DMS114 treated with DMSO at 0.1 percent for 48 hours (cell line): Measurements from ENCODE around the gene EPHB2.

Experiments used
- DNase-seq: peaks from one replicate; lab custom pipeline; 2025; ENCODE audit not compliant: unreplicated experiment; lab: John Stamatoyannopoulos, UW

Gene EPHB2

DNA sequence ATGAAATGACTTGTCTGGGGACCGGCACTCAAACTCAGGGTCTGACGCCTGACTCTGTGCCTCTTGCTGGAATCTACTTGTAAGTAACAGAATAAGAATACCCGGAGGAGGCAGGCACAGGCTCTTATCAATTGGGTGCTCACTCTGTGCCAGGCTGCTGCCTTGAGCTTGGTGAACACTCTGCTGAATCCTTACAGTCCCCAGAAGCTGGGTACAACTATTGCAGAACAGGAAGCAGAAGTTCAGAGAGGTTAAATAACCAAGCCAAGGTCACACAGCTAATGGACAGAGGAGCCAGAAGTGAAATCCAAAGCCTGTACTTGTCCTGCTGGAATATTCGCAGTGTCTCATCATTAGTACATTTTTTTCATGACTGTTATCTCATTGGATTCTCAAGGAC lies 86.0 kb downstream of the EPHB2 start:
- no peak for DNase-seq

DNA sequence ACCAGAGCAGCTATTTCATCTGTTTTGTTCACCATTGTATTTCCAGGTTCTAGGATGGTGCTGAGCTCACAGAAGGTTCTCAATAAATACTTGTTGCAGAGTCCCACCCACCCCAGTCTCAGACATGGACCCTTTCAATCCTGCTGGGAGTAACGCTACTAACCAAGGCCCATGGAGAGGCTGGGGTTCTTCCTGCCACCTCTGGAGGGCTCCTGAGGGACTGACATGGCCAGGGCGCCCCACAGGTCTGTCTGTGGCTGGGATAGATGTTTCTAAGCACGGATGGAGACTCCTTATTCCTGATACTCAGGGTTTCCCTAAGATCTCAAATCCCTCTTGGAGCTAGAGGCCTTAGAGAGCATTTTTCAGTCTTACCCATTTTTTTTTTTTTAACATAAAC lies 87.4 kb downstream of the EPHB2 start:
- DNase-seq: no peak

DNA sequence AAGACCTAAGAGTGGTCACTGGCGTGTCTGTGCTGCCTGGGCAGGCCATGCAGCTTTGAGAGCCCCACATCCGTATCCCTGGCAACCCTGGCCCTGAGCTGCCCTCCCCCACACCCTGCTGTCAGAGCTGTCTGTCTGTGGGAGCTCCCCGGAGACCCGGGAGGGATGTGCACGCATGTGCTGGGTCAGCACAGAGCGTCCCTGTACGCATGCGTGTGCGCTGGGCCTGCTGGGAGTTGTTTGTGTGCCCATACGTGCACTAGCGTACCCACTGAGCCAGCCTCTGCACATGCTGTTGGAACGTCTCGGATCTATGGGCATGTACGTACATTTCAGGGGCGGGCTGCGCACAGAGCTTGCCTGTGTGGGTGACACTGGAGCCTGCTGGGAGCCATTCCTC lies 89.3 kb downstream of the EPHB2 start:
- DNase-seq: no peak

DNA sequence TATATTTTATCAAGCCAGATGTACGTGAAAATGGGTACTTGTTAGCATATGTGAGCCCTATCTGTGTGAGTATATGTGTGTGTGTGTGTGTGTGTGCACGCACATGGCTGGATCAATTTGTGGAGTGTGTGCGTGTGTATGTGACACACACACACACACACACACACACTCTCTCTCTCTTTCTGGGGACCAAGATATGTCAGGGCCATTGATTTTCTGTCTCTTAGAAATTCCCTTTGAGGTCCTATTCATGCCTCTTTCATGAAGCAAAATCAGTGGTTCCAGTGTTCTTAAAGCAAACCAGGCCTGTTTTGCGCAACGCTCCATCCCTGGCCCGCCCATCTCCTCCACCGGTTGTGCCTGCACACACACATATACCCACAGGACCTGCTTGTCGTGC lies 90.0 kb downstream of the EPHB2 start:
- DNase-seq: no peak

DNA sequence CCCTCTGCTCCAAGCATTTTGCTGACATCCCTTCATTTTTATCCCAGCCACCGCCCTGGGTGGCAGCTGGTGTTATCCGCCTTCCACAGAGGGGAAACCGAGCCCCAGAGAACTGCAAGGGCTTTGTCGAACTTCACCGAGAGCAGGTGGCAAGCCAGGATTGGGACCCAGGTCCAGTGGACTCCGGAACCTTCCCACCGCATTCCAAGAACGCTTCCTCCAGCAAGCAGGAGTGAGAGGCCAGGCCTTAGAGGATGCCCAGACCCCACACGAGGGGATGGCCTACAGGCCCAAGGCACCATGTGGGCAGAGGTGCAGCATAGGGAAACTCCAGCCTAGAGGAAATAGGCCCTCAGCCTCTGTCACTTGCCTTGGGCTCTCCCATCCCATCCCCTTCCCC lies 90.7 kb downstream of the EPHB2 start:
- no peak for DNase-seq

DNA sequence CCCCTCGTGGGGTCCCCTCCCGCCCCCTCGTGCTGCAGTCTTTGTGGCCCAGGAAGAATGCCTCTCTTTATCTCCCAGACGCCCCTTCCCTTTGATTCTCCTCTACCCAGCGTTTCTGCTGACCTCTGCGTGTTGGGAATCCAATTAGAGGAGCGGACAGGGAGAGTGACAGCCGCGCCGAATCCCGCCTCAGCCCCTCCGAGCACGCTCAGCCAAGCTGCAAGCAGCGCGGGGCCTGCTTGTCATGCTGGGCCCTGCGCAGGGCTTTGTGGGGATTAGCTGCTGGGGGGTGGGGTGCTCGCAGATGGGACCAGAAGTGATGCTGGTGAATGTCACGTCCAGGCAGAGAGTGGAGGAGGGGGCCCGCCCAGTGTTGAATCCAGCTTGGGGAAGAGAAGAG lies 91.1 kb downstream of the EPHB2 start:
- no peak for DNase-seq

DNA sequence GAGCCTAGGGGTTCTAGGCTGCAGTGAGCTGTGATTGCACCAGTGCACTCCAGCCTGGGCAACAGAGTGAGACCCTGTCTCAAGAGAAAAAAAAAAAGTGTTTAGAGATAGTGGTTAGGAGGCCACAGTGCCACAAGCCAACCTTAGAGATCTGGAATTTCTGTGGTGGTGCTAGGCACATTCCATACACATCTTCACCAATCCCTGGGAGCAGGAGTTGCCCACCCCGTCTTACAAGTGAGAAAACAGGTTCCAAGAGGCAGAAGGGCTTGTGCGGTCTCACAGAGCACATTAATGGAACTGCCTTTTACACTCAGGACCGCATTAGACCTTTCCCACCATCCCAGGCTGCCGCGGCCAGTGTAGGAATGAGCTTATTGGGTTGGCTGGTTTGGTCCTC lies 93.2 kb downstream of the EPHB2 start:
- DNase-seq: no peak

DNA sequence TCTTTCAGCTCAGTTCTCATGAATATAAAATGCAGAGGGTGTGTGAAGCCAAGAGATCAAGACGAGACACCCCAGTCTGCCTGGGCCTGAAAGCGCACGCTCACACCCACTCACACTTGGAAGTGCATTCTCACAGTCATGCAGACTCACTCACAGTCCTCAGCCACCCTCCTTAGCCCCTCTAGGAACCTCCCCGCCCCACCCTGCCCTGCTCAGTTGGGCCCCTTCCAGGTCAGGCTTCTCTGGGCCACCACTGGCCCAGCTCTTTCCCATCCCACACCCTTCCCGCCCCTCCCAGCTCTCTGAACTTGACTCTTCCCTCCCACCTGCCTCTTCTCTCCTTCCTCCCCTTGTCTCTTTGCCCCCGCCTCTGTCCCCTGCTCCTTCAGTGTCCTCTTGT lies 93.8 kb downstream of the EPHB2 start:
- DNase-seq: no peak

DNA sequence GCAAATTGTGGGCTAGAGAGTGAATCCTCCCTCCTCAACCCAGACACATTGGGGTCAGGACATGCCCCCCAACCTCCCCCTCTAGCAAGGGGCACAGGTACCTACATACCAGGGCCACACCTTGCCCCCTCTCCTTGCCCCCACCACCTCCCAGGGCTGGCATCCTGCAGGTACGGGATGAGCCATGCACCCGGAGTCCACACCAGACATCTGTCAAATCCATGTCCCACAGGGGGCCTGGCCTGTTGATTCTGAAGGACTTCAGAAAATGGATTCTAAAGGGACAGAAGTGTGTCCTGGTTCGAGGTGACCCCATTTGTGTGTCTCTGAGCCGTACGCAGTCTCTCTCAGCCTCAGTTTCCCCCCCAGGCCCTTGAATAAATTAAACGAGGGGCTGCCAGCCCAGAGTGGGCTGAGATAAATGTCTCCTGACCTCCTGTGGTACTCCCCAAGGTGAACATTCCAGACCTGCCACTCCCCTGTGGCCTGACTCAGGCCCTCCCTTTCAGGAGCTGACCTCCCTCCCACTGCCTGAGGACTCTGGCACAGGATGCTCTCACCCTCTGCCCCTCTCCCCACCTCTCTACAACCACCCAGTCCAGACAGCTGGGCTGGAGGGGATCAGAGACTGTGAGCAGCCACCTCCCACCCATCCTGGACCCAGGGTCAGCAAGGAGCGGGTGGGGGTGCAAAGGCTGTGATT lies 94.5 kb downstream of the EPHB2 start:
- no peak for DNase-seq

DNA sequence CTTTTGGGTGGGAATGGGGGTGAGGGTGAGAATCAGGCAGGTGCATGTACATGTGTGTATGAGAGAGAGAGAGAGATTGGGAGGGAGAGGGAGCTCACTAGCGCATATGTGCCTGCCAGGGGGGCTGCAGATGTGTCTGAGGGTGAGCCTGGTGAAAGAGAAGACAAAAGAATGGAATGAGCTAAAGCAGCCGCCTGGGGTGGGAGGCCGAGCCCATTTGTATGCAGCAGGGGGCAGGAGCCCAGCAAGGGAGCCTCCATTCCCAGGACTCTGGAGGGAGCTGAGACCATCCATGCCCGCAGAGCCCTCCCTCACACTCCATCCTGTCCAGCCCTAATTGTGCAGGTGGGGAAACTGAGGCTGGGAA lies 95.0 kb downstream of the EPHB2 start:
- DNase-seq: no peak

DNA sequence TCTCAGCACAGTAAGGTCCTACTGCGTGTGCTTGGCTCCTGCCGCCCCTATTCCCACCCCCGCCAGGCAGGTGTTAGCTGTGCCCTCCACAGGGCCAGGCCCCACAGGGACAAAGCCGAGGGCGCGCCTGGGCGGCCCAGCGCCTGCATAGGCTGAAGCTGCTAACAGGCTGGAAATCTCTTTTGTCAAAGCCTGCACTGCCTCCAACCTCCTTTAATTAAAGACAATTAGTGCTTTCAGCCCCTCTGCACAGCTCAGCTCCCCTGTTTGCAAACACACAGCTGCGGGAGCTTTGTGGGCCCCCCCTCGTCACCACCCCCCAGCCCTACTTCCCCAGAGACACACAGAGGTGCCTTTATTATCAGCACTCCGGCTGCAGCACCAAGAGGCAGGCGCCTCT lies 95.9 kb downstream of the EPHB2 start:
- no peak for DNase-seq

DNA sequence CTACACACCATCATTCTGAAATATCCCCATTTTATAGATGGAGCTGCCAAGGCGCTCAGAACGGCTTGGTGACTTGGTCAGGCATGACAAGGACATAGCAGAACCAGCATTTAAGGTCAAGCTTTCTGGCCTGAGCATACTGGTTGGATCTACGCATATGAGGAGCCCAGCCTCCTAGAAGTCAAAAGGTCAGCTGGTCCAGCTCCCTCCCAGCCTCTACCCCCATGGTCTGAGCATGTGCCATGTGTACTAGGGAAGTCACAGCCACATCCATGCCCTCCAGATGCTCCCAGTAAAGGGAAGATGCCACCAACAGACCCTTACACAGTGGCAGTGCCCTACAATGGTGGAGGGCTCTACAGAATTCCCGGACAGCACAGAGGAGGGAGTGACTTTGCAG lies 96.7 kb downstream of the EPHB2 start:
- DNase-seq: no peak

DNA sequence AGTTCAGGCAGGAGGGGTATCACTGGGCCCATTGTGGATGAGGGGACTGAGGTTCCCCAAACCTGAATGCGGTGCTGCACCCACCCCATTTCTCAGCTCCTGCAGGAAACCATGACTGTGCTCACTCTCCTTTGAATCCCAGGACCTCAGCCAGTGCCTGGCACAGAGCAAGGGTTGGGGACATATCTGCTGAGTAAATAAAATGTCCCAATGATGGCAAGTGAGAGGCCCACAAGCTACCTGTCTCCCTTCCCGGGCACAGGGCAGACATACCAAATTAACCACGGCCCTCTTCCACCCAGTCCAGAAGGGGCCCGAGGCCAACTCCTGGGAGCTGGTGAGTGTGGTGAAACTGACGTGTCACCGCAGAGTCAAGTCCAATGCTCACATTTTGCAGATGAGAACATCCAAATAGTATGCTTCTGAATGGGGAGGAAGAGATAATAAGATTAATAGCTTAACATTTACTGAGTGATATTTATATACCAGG lies 97.6 kb downstream of the EPHB2 start:
- DNase-seq: no peak

DNA sequence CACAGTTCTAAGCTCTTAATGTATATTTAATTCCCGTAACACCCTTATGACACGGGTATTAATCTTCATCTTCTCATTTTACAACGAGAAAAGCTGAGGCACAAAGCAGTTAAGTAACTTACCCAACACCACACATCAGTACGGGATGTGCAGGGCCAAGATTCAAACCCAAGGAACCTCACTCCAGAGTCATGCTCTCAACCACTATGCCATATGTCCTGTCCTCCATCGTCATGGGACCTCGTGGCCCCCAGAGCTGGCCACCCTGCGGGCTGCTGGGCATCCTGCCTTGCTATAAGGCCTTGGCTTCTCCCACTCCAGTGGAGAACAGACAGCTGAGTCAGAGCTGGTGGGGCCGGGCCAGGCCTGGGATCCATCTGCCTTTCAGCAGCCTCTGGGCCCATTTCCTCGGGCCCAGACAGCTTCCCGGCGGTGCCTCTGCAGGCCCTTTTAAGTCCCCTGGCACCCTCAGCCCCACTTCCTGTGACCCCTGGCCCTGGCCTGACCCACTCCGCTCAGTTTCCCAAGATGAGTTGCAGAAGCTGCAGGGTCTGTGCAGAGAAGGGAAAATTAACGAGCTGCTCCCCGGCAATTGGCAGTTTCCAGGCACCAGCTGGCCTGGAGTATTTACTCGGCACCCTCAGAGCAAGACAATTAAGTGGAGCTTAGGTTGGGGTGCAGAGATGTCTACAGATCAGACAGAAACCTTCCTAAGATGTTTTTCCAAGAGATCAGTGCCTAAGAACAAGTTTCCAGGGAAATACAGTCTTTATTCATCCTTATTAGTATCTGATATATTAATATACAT lies 98.2 kb downstream of the EPHB2 start:
- no peak for DNase-seq

DNA sequence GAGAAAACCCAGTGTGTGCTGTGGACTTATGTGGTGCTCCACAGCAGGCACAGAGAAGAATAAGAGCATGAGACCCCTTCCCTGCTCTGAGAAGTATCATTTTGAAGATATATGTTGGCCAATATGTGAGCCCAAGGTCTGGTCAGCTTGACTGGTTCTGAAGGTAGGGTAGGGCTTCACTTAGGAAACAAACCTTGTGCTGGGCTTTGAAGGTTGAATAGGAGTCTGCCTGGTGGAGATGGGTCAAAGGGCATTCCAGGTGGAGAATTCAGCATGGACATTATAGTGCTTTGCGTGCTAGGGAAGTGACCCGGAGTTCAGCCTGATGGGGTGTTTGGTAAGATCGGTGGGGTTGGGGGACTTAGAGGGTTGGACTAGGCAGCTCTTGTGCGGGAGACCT lies 99.1 kb downstream of the EPHB2 start:
- DNase-seq: no peak

DNA sequence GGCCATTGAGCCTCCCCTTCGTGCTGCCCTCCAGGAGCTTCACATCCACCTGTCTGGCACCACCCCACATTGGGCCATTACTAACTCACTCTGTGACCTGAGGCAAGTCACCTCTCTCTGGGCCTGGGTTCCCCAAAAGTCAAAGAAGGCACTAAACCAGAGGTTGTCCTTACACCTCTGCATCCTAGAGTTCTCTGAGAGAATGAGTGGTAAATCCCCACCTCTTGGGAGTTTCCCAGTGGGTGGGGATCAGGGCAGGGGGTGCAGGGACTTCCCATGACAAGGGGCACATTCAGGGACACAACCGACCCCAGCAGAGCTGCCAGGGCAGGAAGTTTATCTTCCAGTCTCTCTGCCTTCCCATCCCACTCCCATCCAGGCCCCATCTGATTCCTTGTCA lies 99.7 kb downstream of the EPHB2 start:
- no peak for DNase-seq

DNA sequence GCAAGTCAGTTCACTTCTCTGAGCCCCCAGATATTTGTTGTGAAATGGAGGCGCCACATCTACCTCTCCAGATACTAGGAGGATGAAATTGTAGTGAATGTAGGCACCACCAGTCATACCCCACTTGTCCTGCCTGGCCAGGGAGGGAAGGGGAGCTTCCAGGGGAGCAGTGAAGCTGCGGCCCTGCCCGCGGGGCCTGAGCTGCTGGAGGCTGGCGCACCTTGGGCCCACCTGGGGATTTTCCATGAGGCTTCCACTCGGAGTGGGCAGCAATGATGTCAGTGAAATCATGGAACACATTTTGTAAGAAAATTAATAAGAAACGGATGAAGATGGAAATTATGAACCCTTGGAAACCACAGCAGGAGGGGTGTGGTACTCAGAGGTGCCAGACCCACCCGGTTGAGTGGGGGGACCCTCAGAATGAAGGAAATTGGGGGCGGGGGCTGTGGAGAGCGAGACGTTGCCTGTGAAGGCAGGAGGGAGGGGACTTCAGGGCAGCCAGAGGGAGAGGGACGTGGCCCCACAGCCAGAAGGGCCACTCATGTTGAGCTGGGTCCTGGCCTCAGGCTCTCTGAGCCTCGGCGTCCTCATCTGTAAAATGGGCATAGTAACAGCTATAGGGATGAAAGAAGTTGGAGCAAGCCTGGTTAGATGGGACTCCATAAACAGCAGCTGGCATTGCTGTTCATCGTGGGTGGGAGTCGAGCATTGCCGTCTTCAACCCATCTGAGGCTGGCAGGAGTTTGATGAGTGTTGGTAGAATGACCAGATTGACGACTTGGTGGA lies 101.6 kb downstream of the EPHB2 start:
- DNase-seq: no peak

DNA sequence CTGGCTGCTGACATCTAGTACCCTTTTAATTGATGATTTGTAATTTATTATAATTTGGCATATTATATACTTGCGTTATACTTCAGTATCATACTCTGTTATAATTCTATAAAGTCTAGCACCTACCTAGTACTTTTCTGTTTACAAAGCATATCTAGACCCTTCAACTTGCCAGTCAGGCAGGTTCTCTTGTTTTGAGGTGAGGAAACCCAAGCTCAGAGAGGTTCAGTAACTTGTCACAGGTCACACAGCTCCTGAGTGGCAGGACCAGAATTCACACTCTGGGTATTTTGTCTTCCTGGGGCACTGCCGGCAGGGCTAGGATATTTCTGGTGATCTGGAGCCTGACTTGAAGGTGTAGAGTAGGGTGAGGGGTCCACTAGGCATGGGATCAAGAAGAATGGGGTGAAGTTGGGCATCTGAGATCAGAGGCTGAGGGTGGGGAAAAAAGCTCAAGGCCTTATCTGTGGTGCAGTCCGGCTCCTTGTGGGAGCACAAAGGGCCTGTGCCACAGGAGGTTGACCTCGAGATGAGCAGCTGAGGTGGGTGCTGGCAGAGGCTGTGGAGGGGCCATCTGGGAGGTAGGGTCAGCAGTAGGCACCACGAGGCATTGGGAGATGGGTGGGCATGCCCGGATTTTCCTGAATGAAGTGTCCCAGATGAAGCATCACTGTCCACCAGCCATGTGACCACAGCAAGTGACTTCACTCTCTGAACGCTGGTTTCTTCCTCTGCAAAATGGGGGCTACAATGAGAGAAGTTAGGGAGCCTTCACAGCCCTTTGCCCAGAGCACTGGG lies 102.6 kb downstream of the EPHB2 start:
- no peak for DNase-seq

DNA sequence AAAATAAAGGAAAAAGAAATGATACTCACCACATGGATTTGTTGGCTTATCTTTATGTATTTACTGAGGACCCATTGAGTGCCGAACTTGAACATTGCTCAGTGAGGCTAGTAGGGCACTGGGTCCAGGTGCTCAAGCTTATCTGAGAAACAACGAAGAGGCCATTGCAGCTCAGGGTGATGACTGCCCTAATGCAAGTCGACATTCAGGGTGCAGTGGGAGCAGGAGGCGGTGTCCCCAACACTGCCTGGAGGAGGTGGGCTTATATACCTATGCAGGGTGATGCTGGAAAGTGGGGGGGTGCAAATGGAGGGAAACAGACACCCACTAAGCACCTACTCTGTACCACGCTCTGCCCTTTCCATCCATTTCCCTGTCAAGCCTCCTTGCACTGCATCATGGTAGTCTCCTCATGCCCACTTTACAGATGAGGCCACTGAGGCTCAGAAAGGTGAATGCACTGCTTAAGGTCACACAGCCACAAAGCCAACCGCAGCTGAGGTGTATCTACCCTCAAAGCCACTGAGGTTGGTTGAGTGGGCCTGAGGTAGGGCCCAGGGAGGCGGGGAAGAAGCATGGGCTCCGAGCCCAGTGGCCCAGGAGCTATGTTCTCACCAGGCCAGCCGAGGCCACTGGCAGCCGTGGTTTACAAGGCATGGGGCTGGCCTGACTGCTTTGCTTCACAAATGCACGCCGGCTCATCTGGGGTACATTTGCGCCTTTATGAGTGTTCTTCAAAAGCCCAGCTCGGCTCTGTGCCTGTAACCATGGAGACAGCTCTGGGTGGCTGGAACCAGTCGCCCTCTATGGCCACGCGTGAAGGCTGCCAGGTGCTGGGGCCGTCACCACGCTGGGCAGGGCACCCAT lies 103.8 kb downstream of the EPHB2 start:
- DNase-seq: no peak

DNA sequence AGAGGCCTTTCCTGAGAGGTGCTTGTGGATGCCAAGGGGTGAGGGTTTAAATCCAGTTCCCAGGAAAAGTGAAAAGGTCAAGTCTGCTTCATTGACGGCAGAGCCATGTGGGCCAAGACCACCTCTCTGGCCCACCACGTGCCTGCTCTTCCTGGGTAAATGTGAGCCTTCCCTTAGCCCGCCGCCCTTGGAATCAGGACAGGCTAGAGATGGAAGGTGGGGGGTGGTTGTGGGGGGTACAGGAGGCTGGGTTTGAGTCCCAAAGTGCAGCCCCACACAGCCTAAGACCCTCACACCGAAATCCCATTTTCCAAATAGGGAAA lies 104.4 kb downstream of the EPHB2 start:
- no peak for DNase-seq
